OCI-M2 (cell line): ENCODE results near the gene CNOT2.
"Not testable (repeated sequence)": the region's sequence is repeated elsewhere in the genome, so short reads cannot be mapped to it uniquely, and the experiment has no call there.

Source experiments
- DNase-seq: peaks from one replicate; lab custom pipeline; 2025; ENCODE audit not compliant: unreplicated experiment; lab: John Stamatoyannopoulos, UW

The CNOT2 gene

GRCh38 chr12:70304684-70305555 lies 61.7 kb downstream of the CNOT2 start:
- DNase-seq: not testable (repeated sequence)

GRCh38 chr12:70305794-70306193 lies 62.6 kb downstream of the CNOT2 start:
- DNase-seq: no peak

GRCh38 chr12:70306676-70307075 lies 63.4 kb downstream of the CNOT2 start:
- DNase-seq: no peak

- no peak for DNase-seq
These were observed 64.6 kb downstream of the CNOT2 start for GRCh38 chr12:70307868-70308267.

GRCh38 chr12:70309348-70309747 lies 66.1 kb downstream of the CNOT2 start:
- DNase-seq: no peak

GRCh38 chr12:70314145-70314544 lies 70.9 kb downstream of the CNOT2 start:
- DNase-seq: no peak

- no peak for DNase-seq
These were observed 74.5 kb downstream of the CNOT2 start for GRCh38 chr12:70317781-70318180.

- DNase-seq: no peak
These were observed 76.4 kb downstream of the CNOT2 start for GRCh38 chr12:70319605-70320004.

- no peak for DNase-seq
These were observed 78.0 kb downstream of the CNOT2 start for GRCh38 chr12:70321191-70321590.

GRCh38 chr12:70327541-70327940 lies 84.3 kb downstream of the CNOT2 start:
- DNase-seq: no peak

GRCh38 chr12:70329728-70330127 lies 86.5 kb downstream of the CNOT2 start:
- DNase-seq: no peak

GRCh38 chr12:70330158-70330557 lies 86.9 kb downstream of the CNOT2 start:
- DNase-seq: no peak

- DNase-seq: no peak
These were observed 89.0 kb downstream of the CNOT2 start for GRCh38 chr12:70332236-70332635.

GRCh38 chr12:70334742-70335141 lies 91.5 kb downstream of the CNOT2 start:
- DNase-seq: no peak

GRCh38 chr12:70338531-70338930 lies 95.3 kb downstream of the CNOT2 start:
- DNase-seq: no peak

- no peak for DNase-seq
These were observed 107.8 kb downstream of the CNOT2 start for GRCh38 chr12:70351076-70351475.

GRCh38 chr12:70353780-70354660 lies 110.8 kb downstream of the CNOT2 start:
- no peak for DNase-seq

- DNase-seq: no peak
These were observed 111.6 kb downstream of the CNOT2 start for GRCh38 chr12:70354787-70355186.

- DNase-seq: no peak
These were observed 112.7 kb downstream of the CNOT2 start for GRCh38 chr12:70355972-70356371.

GRCh38 chr12:70359458-70360197 lies 116.4 kb downstream of the CNOT2 start:
- DNase-seq: no peak

- DNase-seq: no peak
These were observed 117.0 kb downstream of the CNOT2 start for GRCh38 chr12:70360218-70360617.
